Subcutaneous abdominal adipose tissue (tissue), 5 donors: ENCODE measurements around the gene NRF1.
"Not testable (repeated sequence)": the region's sequence is repeated elsewhere in the genome, so short reads cannot be mapped to it uniquely, and the experiment has no call there.

Experiments
- H3K27ac ChIP-seq: one replicate; pipeline ENCODE4 v1.7.0; 2013; ENCODE audit warnings: low read depth, mild to moderate bottlenecking, inconsistent platforms, low read length, moderate library complexity
- H3K27me3 ChIP-seq, 5 donors: one replicate each; pipeline ENCODE4 v1.7.0; 2013; ENCODE audit warnings: low read length in 5 of 5, inconsistent platforms in 1 of 5; ENCODE audit not compliant: control insufficient read depth in 5 of 5, insufficient read depth in 4 of 5
- H3K36me3 ChIP-seq, 5 donors: one replicate each; pipeline ENCODE4 v1.7.0; 2013; ENCODE audit warnings: low read length in 5 of 5; ENCODE audit not compliant: control insufficient read depth in 5 of 5, insufficient read depth in 5 of 5
- H3K4me1 ChIP-seq, 5 donors: one replicate each; pipeline ENCODE4 v1.7.0; 2013; ENCODE audit warnings: low read length in 5 of 5, mild to moderate bottlenecking in 3 of 5, moderate library complexity in 1 of 5; ENCODE audit not compliant: control insufficient read depth in 5 of 5, insufficient read depth in 5 of 5
- H3K4me3 ChIP-seq, 5 donors: one replicate each; pipeline ENCODE4 v1.7.0; 2013; ENCODE audit warnings: low read length in 5 of 5, low read depth in 1 of 5
- H3K9ac ChIP-seq, 5 donors: one replicate each; pipeline ENCODE4 v1.7.0; 2013; ENCODE audit warnings: low read length in 5 of 5, mild to moderate bottlenecking in 4 of 5, moderate library complexity in 3 of 5
- H3K9me3 ChIP-seq, 5 donors: one replicate each; pipeline ENCODE4 v1.7.0; 2013; ENCODE audit warnings: low read length in 5 of 5; ENCODE audit not compliant: control insufficient read depth in 5 of 5
- donor health status: healthy.
- donor health status: healthy.
- donor health status: healthy.
- donor health status: healthy.
- donor health status: healthy.

NRF1 gene

GRCh38 chr7:129576138-129576537 lies 35.4 kb upstream of the NRF1 start:
- no peaks in the 10 kb centered on the region for H3K36me3 ChIP-seq
- no peak overlapping the region for H3K27ac ChIP-seq
- no peak overlapping the region for H3K9ac ChIP-seq
- no peak overlapping the region for H3K4me3 ChIP-seq
- no peaks in the 10 kb centered on the region for H3K4me1 ChIP-seq
- H3K27me3 ChIP-seq: no peaks in the 10 kb centered on the region
- H3K9me3 ChIP-seq: peaks cover 0 to 11% (median 8%) of the 10 kb centered on the region in 5 donors

- H3K27me3 ChIP-seq: no peaks in the 10 kb centered on the region
- H3K9ac ChIP-seq: no peak overlapping the region
- H3K4me3 ChIP-seq: no peak overlapping the region
- no peak overlapping the region for H3K27ac ChIP-seq
- H3K36me3 ChIP-seq: no peaks in the 10 kb centered on the region
- no peaks in the 10 kb centered on the region for H3K4me1 ChIP-seq
- H3K9me3 ChIP-seq: peaks cover 0 to 11% (median 8%) of the 10 kb centered on the region in 5 donors
These were observed 32.7 kb upstream of the NRF1 start for GRCh38 chr7:129578829-129579228.

- H3K4me1 ChIP-seq, H3K4me3 ChIP-seq, H3K27ac ChIP-seq, H3K36me3 ChIP-seq, H3K27me3 ChIP-seq, H3K9ac ChIP-seq: not testable (repeated sequence)
- H3K9me3 ChIP-seq: peaks cover 12 to 32% (median 28%) of the 10 kb centered on the region in 5 donors
These were observed 25.3 kb upstream of the NRF1 start for GRCh38 chr7:129586179-129586578.

- Histone ChIP-seq H3K4me3 (no peak overlapping the region), H3K9ac (no peak overlapping the region), H3K27me3 (peaks cover 0 to 3% (median 0%) of the 10 kb centered on the region in 5 donors), H3K36me3 (no peaks in the 10 kb centered on the region), H3K27ac (no peak overlapping the region), H3K9me3 (peaks cover 12 to 32% (median 28%) of the 10 kb centered on the region in 5 donors), H3K4me1 (no peaks in the 10 kb centered on the region)
These were observed 23.3 kb upstream of the NRF1 start for GRCh38 chr7:129588268-129588667.

- Histone ChIP-seq H3K4me3 (no peak overlapping the region), H3K27ac (no peak overlapping the region), H3K9ac (no peak overlapping the region), H3K9me3 (peaks cover 1 to 9% (median 5%) of the 10 kb centered on the region in 5 donors), H3K4me1 (no peaks in the 10 kb centered on the region), H3K27me3 (peaks cover 0 to 3% (median 0%) of the 10 kb centered on the region in 5 donors), H3K36me3 (no peaks in the 10 kb centered on the region)
These were observed 19.7 kb upstream of the NRF1 start for GRCh38 chr7:129591868-129592267.

GRCh38 chr7:129596386-129596785 lies 15.1 kb upstream of the NRF1 start:
- not testable (repeated sequence) for H3K9ac ChIP-seq

GRCh38 chr7:129597672-129598071 lies 13.8 kb upstream of the NRF1 start:
- H3K4me1 ChIP-seq: no peaks in the 10 kb centered on the region
- no peak overlapping the region for H3K27ac ChIP-seq
- no peaks in the 10 kb centered on the region for H3K27me3 ChIP-seq
- no peak overlapping the region for H3K9ac ChIP-seq
- no peaks in the 10 kb centered on the region for H3K36me3 ChIP-seq
- no peak overlapping the region for H3K4me3 ChIP-seq
- no peaks in the 10 kb centered on the region for H3K9me3 ChIP-seq

More at GRCh38 chr7:129596386-129596785, 15.1 kb upstream of the NRF1 start:
- H3K9me3 ChIP-seq, H3K27me3 ChIP-seq, H3K36me3 ChIP-seq, H3K27ac ChIP-seq, H3K4me1 ChIP-seq, H3K4me3 ChIP-seq: not testable (repeated sequence)

- no peaks in the 10 kb centered on the region for H3K27me3 ChIP-seq
- H3K4me1 ChIP-seq: no peaks in the 10 kb centered on the region
- H3K9me3 ChIP-seq: no peaks in the 10 kb centered on the region
- H3K36me3 ChIP-seq: no peaks in the 10 kb centered on the region
- H3K4me3 ChIP-seq: no peak overlapping the region
- H3K27ac ChIP-seq: no peak overlapping the region
- H3K9ac ChIP-seq: no peak overlapping the region
These were observed 12.3 kb upstream of the NRF1 start for GRCh38 chr7:129599174-129599573.

GRCh38 chr7:129603594-129603993 lies 7.9 kb upstream of the NRF1 start:
- H3K9me3 ChIP-seq, H3K27me3 ChIP-seq, H3K9ac ChIP-seq, H3K27ac ChIP-seq, H3K4me1 ChIP-seq, H3K4me3 ChIP-seq, H3K36me3 ChIP-seq: not testable (repeated sequence)

GRCh38 chr7:129604021-129604420 lies 7.5 kb upstream of the NRF1 start:
- H3K27ac ChIP-seq, H3K9ac ChIP-seq, H3K36me3 ChIP-seq: not testable (repeated sequence)

More at GRCh38 chr7:129604021-129604420, 7.5 kb upstream of the NRF1 start:
- not testable (repeated sequence) for H3K4me1 ChIP-seq, H3K4me3 ChIP-seq, H3K27me3 ChIP-seq, H3K9me3 ChIP-seq
